ENCODE measurements around the gene CPNE5.

The CPNE5 gene

GRCh38 chr6:36856277-36856676 is 17.0 kb upstream of the CPNE5 start:
- no peak for DNase-seq

DNA sequence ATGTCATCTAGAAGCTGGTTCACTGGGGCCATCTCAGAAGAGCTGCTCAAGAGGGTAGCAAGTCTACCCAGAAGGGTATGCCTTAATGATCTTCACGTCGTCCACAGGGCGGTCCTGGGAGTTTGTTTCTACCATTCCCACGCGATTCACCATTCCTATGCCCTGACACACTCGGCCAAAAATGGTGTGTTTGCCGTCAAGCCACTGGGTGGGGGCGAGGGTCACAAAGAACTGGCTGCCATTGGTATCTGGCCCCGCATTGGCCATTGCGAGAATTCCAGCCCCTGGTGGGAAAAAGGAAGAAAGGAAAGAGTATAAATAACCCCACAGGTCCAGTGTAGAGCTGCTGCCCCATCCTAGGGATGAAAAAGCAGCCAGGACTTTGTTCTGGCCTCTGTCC is 16.5 kb upstream of the CPNE5 start:
- DNase-seq = no peak

- no peak for DNase-seq
Observed at GRCh38 chr6:36853325-36853724, 14.1 kb upstream of the CPNE5 start.

- DNase-seq = no peak
Observed at GRCh38 chr6:36852481-36853147, 13.4 kb upstream of the CPNE5 start.

DNA sequence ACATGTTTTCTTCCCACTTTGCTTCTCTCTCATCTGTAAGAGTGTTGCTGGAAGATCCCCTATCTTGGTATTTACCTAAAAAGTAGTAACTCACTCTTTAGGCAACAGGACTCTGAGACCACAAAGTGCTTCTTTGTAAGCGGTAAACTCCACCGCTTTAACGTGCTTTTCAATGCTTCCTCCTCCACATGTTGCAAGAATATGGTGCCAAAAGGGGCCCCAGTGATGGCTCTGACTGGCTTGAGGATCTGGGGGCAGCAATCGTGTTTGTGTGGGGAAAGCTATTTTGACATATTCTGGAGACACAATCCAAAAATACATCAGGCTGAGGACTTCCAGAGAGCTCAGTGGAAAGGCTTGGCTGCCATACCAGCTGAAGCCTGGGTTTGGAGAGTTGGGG is 12.4 kb upstream of the CPNE5 start:
- DNase-seq = no peak

DNA sequence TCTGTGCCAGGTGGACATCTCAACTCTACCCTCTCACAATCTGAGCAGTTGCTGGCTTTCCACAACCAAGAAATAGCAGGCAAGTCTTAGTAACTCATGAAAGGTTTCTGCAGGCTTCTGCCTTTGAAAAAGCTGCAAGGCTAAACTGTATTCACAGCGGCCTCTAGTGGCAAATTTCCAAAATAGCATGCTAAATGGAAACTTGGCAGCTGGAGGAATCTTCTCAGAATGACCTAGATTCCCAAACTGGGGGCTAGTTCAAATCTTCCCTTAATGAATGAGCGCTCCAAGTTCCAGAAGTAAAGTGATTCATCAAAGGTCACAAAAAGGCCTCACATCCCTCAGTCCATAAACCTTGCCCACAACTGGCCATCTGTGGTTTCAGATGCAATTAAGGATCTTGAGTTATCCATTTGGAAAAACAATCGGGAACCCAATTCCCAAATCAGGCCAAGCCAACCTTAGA is 11.9 kb upstream of the CPNE5 start:
- DNase-seq = no peak

DNA sequence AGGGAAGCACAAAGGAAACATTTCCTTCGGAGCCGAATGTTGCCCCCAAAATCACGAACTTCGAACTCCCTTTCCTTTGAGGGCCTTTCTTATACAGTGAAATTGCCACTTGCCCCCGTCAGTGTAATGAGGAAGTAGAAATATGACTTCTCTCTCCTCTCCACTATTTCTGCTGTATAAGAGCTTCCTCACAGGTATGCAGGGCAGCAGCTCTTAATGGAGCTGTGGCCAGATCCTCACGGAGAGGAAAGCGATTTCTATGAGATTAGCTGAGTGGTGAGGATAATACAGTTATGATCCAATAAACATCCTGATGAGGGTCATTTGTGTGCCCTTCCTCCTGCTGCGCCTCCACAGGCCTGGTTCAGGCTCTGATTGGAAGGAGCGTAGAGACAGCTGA is 10.8 kb upstream of the CPNE5 start:
- no peak for DNase-seq

GRCh38 chr6:36848658-36849441 is 9.6 kb upstream of the CPNE5 start:
- DNase-seq = no peak

DNA sequence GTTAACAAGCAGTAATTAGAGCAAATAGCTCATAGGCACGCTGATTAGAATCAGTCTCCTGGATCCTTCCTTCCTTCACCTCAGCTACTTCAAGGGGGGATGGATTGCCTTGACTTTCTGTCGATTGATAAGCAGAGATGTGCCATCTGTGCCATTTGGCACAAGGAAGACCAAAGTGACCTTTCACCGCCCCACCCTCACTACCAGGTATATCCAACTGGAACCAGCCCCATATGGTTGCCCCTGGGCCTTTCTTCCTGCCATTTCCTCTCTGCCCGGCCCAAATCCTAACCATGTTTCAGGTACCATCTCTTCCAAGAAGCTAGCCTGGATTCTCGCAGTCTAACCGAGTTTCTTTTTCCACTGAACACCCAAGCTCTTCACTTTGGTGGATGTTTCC is 8.7 kb upstream of the CPNE5 start:
- DNase-seq = no peak

DNA sequence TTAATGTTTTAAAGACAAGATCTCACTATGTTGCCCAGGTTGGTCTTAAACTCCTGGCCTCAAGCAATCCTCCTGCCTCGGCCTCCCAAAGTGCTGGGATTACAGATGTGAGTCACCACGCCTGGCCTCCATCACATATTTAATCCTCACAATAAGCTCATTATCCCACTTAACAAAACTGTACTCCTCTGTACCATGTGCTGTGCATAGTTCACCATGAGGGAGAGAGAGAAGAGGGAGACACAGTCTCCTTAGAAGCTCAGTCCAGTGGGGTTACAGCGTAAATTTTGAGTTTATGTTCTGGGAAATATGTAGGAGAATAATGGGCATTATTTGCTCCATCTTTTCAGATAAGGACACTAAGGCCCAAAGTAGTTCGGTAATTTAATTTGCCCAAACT is 7.9 kb upstream of the CPNE5 start:
- no peak for DNase-seq

- no peak for DNase-seq
Observed at GRCh38 chr6:36845233-36845632, 6.0 kb upstream of the CPNE5 start.

GRCh38 chr6:36844232-36845170 is 5.3 kb upstream of the CPNE5 start:
- no peak for DNase-seq

DNA sequence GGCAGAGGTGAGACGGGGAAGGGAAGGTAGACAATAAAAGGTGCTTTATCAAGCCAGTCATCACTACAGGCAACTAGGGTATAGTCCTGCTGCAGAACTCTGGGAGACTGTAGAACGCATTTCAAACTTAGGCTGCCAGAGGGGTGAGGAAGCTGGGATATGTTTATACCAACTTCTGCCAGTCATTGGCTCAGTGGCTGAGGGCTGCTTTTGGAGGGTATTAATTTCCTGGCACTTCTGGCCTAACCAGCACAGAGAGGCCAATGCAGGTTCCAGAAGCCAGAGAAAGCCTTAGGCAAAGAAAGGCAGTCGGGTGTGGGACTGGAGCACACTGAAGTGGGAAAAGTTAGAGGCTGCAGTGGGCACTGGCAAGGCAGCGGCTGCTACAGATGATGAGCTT is 3.9 kb upstream of the CPNE5 start:
- DNase-seq = no peak

GRCh38 chr6:36841756-36842155 is 2.5 kb upstream of the CPNE5 start:
- no peak for DNase-seq

DNA sequence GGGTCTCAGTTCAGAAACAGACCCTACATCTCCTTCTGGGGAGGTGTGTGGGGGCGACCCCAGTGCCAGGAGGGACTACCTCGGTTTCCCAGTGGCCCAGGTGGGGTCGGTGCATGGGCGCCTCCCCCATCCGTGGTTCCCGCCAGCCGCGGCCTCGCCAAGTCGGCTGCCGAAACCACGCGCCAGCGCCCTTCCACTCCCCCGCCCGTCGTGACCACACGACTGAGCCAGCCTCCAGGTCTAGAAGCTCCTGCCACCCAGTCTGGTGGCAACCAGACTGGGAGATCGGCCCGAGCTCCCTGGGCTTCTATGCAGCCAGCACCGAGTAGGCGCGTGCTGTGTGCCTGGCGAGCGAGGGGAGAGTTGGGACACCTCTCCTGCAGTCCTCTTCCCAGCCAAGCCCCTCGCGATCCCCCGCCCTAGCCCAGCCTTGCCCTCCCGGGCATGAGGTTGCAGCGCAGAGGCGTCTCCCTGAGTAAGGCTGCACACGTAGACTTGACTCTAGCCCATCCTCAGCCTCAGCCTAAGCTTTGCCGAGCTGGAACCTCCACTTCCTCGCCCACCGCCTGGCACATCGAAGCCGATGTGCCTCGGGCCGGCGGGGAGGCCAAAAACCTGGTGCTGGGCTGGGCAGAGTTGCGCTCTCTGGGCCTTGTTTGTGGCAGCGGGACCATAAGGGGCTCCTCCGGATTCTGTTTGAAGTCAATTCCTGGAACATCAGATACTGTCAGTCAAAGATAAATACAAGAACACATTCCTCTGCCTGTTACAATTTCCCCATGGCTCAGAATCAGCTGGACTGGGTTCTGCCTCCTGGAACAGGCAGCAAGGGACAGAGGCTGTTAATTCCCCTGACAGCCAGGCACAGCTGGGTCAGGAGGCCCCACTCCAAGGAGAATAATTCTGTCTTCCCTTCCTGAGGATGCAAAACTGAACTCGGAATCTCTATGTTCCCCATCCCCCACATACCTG is 1.5 kb upstream of the CPNE5 start:
- DNase-seq = no peak

DNA sequence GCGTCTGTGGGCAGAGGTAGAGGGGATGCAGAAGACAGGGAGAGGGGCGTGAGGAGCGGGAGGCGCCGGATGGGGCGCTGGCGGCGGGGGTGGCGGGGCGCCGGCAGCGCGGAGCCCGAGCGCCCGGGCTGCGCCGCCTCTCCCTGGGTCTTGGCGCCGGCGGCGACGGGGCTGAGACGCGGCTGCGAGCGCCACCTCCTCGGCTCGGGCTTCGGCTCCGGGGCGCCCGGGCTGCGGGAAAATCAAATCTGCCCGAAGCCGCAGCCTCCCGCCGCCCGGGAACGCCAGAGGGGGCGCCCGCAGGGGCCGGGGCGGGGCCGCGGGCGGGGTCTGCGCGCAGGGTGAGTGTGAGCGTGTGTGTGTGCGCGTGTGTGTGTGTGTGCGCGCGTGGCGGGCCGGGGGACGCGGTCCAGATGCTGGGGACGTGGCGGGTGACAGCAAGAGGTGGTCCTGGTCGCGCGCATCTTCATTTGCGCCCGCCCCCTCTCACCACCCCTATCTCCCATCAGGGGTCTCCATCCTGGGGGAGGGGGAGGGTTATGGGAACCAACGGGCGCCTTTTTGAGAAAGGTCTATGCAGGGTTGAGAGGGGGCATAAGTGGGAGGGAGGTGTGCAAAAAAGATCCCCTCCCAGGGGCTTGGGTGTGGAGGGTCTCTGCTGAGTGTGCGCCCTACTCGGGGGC is 646 bp upstream of the CPNE5 start:
- DNase-seq = no peak

- DNase-seq = no peak
Observed at GRCh38 chr6:36837686-36838085, 1.6 kb downstream of the CPNE5 start.

DNA sequence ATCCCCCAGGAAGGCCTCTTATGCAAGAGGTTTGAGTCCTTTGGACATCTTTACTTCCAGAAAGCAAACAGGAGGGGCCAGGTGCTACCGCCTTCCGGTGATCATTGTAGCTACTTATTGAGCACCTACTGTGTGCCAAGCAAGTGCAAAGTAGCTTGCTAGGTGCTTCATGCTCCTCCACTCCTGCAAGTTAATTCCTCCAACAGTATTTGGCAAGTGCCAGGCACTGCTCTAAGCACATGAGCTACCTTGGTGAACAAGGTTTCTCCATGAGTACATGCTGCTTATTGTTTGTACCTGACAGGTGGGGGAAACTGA is 2.3 kb downstream of the CPNE5 start:
- DNase-seq = no peak

DNA sequence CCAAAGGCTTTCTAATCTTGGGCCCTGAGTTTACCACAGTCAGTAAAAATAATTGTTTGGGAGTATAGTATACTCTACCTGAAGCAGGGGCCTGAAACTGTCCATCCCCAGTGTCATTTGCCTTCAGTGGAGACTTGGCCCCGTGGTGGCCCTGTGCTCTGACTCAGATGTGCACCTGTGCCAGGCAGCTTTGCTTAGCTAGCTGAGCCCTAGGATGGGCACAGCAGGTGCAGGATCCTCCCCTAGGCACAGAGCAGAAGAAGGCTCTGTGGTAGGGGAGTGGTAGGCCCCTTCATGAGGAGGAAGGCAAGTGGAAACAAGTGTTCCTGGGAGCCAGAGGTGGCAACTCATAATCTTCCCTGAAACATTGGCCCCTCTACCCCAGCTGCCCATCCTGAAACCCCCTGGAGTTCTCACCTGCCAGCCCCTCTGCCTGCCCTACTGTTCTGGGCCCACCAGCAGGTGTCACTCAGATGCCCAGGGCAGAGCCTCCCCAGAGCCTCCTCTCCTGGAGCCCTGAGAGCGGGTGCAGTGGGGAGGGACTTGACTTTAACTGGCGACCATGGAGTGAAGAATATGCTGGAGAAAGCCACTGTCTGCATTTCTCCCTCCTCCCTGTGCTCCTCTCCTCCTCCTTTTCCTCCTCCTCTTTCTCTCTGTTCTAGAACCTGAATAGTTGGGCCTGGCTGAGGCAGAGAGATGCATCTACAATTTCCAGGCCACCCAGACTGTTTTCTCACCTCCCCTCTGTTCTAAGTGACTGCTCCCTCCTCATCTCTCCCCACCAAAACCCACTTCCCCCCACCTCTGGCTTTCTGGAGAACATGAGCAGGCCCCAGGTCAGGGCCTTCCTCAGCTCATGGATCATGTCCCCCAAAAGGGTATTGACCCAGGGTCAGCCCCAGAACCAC is 2.9 kb downstream of the CPNE5 start:
- DNase-seq = no peak

GRCh38 chr6:36834576-36835341 is 4.5 kb downstream of the CPNE5 start:
- no peak for DNase-seq

All from NCI-H1048 (cell line).